Hypothalamus (tissue), 51 donors: ENCODE measurements around the gene PRRT1.

Experiments used
- DNase-seq, 51 donors: peaks; one replicate each; lab custom pipeline; 2025; lab: John Stamatoyannopoulos, UW

The PRRT1 gene

GRCh38 chr6:32129297-32130088 is 22.2 kb downstream of the PRRT1 start:
- peak in 1 of 51 donors; percentile 78 for DNase-seq

DNA sequence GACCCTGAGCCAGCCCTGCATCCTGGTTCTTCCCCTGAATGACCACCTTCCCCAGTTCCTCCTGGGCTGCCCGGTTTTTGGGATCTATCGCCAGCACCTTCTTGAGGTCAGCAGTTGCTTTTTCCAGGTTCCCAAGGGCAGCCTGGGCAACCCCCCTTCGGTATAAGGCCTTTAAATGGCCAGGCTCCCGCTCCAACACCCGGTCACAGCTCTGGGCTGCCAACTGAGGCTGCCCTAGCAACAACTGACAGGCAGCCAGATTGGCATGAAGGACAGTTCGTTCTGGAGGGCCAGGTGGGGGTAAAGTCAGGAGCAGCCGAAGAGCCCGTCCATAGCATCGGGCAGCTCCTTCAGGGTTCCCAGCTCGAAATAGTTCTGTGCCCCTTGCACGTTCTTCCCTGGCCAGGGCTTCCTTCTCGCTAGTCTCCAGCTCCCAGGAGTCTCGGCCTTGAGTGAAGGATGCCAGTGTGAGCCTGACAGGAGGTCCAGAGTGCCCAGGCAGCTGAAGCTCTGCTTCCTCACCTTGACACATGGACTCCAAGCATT is 22.9 kb downstream of the PRRT1 start:
- peak in 1 of 51 donors; percentile 19 for DNase-seq

GRCh38 chr6:32127717-32128592 is 23.8 kb downstream of the PRRT1 start, which contains the start of gene ATF6B:
TSS of gene ATF6B (minus strand) at chr6:32128246. CDS start at chr6:32128207, 39 bp downstream.
- DNase-seq: peak in 50 of 51 donors; percentile 59 to 100 (median 97)

DNA sequence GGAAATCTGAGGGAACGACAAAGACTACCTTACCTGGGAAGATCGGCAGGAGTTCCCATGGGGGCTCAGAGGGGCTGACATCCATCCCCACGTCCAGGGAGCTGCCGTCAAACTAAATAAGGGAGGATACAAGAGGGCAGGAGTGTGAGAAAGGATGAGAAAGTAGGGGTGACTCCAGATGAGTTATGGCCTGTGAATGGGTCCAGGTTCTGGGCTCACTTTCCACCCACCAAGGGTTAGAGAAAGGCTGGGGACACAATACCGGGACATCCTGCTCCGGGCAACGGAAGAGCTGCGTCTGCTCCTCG is 24.4 kb downstream of the PRRT1 start:
- no peak for DNase-seq

GRCh38 chr6:32126880-32127279 is 24.9 kb downstream of the PRRT1 start:
- DNase-seq: no peak

- no peak for DNase-seq
These were observed 28.1 kb downstream of the PRRT1 start for GRCh38 chr6:32123681-32124080.

DNA sequence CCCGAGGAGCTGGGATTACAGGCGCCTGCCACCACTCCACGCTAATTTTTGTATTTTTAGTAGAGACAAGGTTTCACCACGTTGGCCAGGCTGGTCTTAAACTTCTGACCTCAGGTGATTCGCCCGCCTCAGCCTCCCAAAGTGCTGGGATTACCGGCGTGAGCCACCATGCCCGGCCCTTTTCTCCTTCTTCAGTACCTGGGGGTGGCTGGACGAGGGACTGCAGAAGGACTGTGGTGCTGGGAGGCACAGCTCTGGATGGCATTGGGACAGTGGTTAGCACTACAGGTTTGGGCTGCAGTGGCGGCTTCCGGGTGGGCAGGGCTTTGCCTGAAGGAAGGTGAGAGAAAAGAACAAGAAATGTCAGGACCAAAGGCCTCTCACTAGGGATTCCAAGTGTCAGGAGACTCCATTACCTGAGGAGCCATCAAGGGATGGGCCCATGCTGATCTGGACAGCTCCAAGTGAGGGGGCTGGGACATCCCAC is 31.1 kb downstream of the PRRT1 start:
- DNase-seq: no peak

- DNase-seq: peak in 48 of 51 donors; percentile 12 to 95 (median 78)
These were observed 32.7 kb downstream of the PRRT1 start for GRCh38 chr6:32118782-32119628.

DNA sequence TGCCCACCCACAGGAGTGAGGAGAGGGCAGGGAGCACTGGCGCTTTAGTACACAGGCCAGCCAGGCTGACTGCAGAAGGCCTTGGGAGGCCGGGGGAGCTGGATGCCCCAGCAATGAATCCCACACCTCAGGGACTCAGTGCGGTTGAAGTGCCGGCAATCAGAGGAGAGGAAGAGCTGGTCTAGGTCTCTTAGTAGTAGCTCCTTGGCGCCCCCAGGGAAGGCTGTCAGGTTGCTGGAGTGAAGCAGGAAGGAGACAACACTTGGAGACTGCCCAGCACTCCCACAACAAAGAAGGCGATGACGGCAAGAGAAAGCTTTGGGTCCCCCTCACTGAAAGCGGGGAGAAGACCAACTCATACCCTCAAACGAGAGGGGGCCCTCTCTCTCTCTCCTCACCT is 34.3 kb downstream of the PRRT1 start:
- no peak for DNase-seq

DNA sequence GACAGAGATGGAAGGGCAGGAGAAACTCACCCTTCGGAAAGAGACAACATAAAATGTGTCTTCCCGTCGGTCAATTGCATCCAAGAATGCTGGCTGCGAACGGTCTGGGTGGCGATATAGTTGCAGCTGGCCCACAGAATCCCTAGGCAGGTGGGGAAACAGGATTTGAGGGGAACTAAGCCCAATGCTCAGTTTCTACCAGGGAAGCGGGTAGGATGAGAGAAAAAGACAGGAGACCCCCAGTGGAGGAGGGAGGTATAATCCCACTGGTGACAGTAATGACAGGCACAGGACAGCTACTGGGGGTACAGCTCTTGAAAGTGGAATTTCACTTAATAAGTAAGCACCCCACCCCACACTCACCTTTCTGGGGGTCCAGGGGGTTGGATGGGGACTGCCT is 35.1 kb downstream of the PRRT1 start:
- no peak for DNase-seq

DNA sequence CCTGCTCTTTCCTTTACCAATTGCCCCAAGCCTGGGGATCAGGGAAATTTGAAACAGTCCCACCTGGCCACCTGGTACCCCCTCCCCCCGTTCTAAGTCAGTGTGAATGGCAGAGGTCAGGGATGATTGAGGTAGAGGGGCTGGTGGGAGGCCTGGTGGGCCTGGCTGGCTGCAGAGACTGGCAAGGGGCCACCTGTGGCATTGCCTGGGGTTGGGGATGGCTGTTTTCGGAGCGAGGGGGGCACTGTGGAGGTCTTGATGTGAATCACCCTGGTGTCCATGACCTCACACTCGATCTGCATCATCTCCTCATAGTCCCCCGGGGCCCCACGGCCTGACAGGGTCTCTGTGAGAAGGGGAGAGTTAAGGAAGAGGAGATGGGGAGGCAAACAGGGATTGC is 36.1 kb downstream of the PRRT1 start:
- DNase-seq: no peak

DNA sequence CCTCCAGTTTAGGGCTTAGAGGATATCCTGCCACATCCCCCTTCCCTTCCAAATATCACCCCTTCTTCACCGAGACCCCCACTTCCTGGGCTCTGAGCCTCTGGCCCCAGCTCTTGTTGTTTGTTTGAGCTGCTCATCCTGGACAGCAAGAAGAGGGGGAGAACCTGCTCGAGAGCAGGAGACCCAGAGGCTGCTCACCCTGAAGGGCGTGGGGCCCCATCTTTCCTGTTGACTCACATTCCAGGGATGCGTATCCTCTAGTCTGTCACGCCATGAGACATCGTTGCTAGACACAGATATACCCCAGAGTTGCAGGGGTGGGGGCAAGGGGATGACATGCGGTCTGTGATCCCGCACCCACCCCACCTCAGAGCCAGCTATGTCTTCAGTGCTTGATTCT is 36.9 kb downstream of the PRRT1 start:
- DNase-seq: no peak

GRCh38 chr6:32113386-32114352 is 38.1 kb downstream of the PRRT1 start:
- peak in 39 of 51 donors; percentile 7 to 85 (median 52) for DNase-seq

GRCh38 chr6:32112431-32112980 is 39.2 kb downstream of the PRRT1 start:
- no peak for DNase-seq

DNA sequence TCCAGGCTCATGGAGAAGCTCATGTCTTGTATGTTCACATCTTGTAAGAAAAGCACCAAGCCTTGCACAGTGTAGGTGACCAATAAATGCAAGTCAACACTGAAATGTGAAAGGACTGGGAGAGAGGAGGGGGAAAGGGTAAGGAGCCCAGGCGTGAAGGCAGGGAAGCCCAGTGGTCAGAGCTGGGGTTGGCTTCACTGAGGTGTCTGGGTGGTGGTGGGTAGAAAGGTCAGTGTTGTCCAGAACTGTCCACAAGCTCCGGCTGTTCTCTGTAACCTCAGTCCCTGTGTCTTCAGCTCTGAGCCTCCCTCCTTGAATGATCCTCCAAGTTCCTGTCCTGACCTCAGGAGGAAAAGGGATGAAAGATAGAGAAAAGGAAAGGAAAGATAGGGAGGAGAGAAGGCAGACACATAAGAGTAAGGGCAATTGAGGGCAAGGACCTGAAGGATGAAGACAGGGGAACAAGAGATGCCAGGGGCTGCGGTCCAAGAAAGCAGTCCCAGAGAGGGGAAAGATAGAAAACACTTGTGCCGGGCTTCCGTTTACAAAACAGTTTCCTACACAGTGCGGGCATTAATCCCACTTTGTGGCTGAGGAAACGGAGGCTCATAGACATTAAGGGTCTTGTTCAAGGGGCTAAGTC is 40.2 kb downstream of the PRRT1 start:
- no peak for DNase-seq

DNA sequence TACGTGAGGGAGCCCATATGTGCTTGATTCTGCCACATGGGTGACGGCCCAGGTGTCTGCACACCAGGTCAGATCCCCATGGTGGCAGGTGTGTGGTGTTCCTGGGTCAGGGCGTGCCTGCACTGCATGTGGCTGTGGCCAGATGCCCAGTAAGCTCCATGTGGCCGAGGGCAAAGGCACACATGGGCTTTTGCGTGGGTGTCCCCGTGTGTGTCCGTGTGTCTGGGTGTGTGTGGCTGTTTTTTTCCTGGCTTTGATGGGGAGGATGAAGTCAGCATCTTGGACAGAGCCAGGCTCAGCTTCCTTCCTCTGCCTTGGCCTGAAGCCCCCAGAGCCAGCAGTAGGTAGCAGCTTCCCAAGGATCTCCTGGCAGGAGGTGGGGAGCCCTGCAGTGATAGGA is 41.1 kb downstream of the PRRT1 start:
- DNase-seq: no peak

DNA sequence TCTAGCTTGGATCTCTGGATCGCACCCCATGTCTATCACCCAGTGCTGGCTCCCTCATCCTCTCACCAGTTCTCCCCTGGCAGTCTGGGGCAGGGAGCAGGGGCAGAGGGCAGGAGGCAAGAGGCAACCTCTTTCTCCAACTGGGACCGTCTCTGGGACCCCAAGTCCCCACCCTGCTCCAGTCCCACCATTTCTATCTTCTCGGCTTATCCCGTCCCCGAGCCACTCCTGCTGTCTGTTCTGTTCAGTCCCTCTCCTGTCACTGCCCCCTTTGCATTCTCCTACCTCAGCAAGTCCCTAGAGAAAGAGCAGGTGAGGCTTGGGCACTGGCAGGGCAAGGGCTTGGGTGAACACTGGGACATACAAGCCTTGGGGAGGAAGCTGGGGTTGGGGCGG is 42.0 kb downstream of the PRRT1 start:
- no peak for DNase-seq

DNA sequence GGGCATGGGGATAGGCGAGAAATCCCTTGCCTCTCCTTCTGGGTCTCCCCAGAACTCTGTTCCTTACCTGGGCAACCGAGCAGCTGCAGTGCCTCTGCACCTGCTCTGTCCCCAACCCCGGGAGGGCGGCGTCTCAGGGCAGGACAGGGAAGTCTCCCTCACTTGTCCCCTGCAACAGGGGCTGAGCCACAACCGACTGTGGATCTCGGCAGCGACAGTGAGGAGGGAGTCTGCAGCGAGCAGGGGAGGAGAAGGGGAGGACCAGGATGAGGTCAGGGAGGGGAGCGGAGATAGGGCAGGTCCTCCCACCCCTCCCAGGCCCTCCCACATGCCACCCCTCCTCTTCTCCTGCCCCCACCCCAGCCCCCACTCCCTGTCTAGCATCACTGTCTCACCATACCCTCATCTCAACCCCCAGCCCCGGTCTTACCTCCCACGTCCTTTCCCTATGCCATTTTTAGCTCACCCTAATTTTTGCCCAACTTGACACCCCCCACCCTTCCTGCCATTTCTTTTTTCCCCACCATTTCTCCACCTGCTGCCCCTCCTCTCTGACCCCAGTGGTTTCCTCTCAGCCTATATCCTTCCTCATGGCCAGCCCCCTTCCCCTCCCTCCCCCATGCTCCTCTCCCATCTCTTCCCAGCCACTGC is 42.5 kb downstream of the PRRT1 start, which contains the start of gene TNXB:
Gene TNXB (minus strand): TSS at position 225 of the 651 bp plus-strand sequence. CDS start 11,140 bp downstream, outside the sequence.
- no peak for DNase-seq
